OCI-LY1 (cell line): ENCODE data around the gene WWP2.

Experiments
- H2AFZ ChIP-seq: fragments of 200-600 bp; sonication (generic), shearing (Covaris generic); 2 replicates; pipeline ENCODE4 v1.6.0; 2014; ENCODE audit warnings: antibody characterized with exemption, mild to moderate bottlenecking, low read length
- H3F3A ChIP-seq: fragments of 200-600 bp; sonication (generic), shearing (Covaris generic); 2 replicates; pipeline ENCODE4 v1.6.0; 2014; ENCODE audit warnings: mild to moderate bottlenecking, antibody characterized with exemption, low read length, moderate library complexity; ENCODE audit not compliant: insufficient read depth
- H3K27ac ChIP-seq: fragments of 200-600 bp; sonication (generic); 2 replicates; pipeline ENCODE4 v1.5.1; 2014; ENCODE audit warnings: low read length, mixed run types, mild to moderate bottlenecking, low read depth; ENCODE audit not compliant: poor library complexity, severe bottlenecking
- H3K27me3 ChIP-seq: fragments of 200-600 bp; sonication (generic); 2 replicates; pipeline ENCODE4 v1.6.0; 2014; ENCODE audit warnings: antibody characterized with exemption, mild to moderate bottlenecking, low read length, moderate library complexity; ENCODE audit not compliant: insufficient read depth
- H3K36me3 ChIP-seq: fragments of 200-600 bp; sonication (generic); 2 replicates; pipeline ENCODE4 v1.6.1; 2014; ENCODE audit warnings: mild to moderate bottlenecking, antibody characterized with exemption, low read length, moderate library complexity, mixed read lengths; ENCODE audit not compliant: insufficient read depth
- H3K4me1 ChIP-seq: fragments of 200-600 bp; sonication (generic); 2 replicates; pipeline ENCODE4 v1.5.1; 2014; ENCODE audit warnings: mild to moderate bottlenecking, low read length, moderate library complexity; ENCODE audit not compliant: insufficient read depth, severe bottlenecking
- H3K4me2 ChIP-seq: fragments of 200-600 bp; sonication (generic), shearing (Covaris generic); 2 replicates; pipeline ENCODE4 v1.6.1; 2014; ENCODE audit warnings: low read length
- H3K4me3 ChIP-seq: fragments of 200-600 bp; sonication (generic); 2 replicates; pipeline ENCODE4 v1.5.1; 2014; ENCODE audit warnings: low read length, low read depth, mild to moderate bottlenecking, mixed read lengths; ENCODE audit not compliant: poor library complexity, severe bottlenecking
- H3K79me2 ChIP-seq: fragments of 200-600 bp; shearing (Covaris generic); 2 replicates; pipeline ENCODE4 v1.6.1; 2016; ENCODE audit warnings: mixed run types, low read length, mixed read lengths; ENCODE audit not compliant: insufficient read depth
- H3K9ac ChIP-seq: fragments of 200-600 bp; sonication (generic), shearing (Covaris generic); 2 replicates; pipeline ENCODE4 v1.6.1; 2014; ENCODE audit warnings: mild to moderate bottlenecking, low read length, mixed read lengths
- H3K9me2 ChIP-seq: fragments of 200-600 bp; sonication (generic), shearing (Covaris generic); 2 replicates; pipeline ENCODE4 v1.6.1; 2014; ENCODE audit warnings: low read depth, mild to moderate bottlenecking, low read length, mixed read lengths
- H3K9me3 ChIP-seq: fragments of 200-600 bp; shearing (Covaris generic); 2 replicates; pipeline ENCODE4 v1.6.1; 2014; ENCODE audit warnings: low read length, mixed read lengths
- H4K20me1 ChIP-seq: fragments of 200-600 bp; sonication (generic), shearing (Covaris generic); 2 replicates; pipeline ENCODE4 v1.6.0; 2016; ENCODE audit warnings: mild to moderate bottlenecking, low read length; ENCODE audit not compliant: insufficient read depth
- CTCF ChIP-seq: fragments of 200-600 bp; sonication (generic), shearing (Covaris generic); IDR thresholded peaks from 2 replicates; pipeline ENCODE4 v1.5.1; 2017; ENCODE audit warnings: mild to moderate bottlenecking, antibody characterized with exemption, low read length, moderate library complexity, mixed read lengths
- EZH2 ChIP-seq: fragments of 200-600 bp; sonication (generic), shearing (Covaris generic); IDR thresholded peaks from 2 replicates; pipeline ENCODE4 v1.8.0; 2017; ENCODE audit warnings: borderline replicate concordance, mixed run types, mild to moderate bottlenecking, antibody characterized with exemption, low read length, moderate library complexity, mixed read lengths

WWP2 gene

DNA sequence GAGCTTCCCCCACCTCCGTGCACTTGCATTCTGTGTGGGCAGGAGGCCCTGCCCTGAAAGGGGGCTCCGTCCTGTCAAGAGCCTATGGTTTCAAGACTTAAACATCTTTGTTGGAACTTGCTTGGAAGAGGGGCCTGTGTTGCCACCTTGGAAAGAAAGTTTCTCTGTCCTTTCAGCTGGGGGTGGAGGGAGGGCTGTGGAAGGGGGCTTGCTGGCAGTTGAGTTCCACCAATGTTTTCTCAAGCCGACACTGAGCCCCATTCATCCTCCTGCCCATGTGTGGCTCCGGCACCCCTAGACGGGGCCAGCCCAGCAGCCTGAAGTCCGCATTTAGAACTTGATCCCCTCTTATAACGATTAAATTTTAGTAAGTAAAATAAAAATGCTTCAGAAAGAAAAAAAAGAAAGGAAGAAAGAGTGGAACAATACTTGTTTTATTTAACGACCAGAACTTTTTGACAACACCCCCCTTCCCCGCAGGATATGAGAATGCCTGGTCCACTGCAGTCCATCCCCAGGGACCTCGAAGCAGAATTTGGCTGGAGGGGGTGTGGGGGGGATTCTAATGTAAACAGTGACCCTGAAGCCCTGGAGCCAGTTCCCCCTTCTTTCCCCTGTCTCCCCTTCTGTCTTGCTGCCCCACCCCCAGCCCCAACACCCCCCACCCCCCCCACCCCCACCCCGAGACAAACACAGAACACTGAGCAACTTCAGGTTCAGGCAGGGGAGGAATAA lies 162.1 kb downstream of the WWP2 start:
- TF ChIP-seq EZH2 (no peak), CTCF (no peak)
- no peaks in the 10 kb centered on the region for H3F3A ChIP-seq
- no peak overlapping the region for H3K4me2 ChIP-seq
- H3K9me3 ChIP-seq: no peaks in the 10 kb centered on the region
- H3K4me1 ChIP-seq: no peaks in the 10 kb centered on the region
- H3K27me3 ChIP-seq: no peaks in the 10 kb centered on the region
- H3K9me2 ChIP-seq: no peaks in the 10 kb centered on the region
- no peak overlapping the region for H3K4me3 ChIP-seq
- H3K27ac ChIP-seq: no peak overlapping the region
- no peaks in the 10 kb centered on the region for H3K79me2 ChIP-seq
- no peak overlapping the region for H3K9ac ChIP-seq
- H2AFZ ChIP-seq: no peak overlapping the region
- H4K20me1 ChIP-seq: no peaks in the 10 kb centered on the region
- no peaks in the 10 kb centered on the region for H3K36me3 ChIP-seq

DNA sequence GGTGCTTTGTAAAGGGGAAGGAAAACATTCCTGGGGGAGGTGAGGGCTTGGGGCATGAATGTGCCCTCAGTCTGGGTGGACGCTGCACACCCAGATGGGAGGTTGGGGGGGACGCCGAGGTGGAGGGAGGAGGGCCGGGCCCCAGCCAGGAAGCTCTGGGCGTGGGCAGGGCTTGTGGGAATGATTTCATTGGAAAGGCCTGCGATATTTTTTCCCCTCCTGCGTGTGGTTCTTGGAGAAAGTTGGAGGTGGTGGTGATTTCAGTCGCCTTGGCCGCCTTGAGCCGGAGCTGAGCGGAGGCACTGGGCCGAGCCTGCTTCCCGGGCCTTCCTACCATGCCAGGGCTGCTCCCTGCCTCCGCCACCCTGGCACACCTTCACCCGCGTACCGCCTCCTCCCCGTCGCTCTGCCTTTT lies 162.7 kb downstream of the WWP2 start:
- Histone ChIP-seq H3K9ac (no peak overlapping the region), H3F3A (no peaks in the 10 kb centered on the region), H3K36me3 (no peaks in the 10 kb centered on the region; the same call in 1 of the 2 replicates), H2AFZ (no peak overlapping the region), H3K9me2 (no peaks in the 10 kb centered on the region), H3K4me3 (no peak overlapping the region), H3K4me2 (no peak overlapping the region), H4K20me1 (no peaks in the 10 kb centered on the region), H3K9me3 (no peaks in the 10 kb centered on the region), H3K4me1 (no peaks in the 10 kb centered on the region), H3K27me3 (no peaks in the 10 kb centered on the region), H3K27ac (no peak overlapping the region), H3K79me2 (no peaks in the 10 kb centered on the region)
- no peak for TF ChIP-seq EZH2
- no peak for TF ChIP-seq CTCF

DNA sequence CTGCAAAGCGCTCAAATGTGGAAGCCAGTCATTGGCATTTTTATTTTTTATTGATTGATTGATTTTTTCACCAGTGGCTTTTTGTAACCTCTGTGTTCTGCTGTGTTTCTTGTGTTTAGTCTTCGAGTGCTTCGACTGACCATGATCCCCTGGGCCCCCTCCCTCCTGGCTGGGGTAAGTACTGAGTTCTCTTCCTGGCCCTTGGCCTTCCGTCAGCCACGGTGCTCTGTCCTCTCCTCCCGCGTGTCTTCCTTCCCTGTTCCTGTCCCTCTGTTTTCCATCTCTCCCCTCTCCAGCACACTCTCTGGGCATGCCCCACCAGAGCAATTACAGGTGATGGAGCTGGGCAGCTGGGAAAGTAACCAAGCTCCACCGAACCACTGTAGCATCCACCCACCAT lies 163.2 kb downstream of the WWP2 start:
- H3K4me3 ChIP-seq: no peak overlapping the region
- no peaks in the 10 kb centered on the region for H3K4me1 ChIP-seq
- H3F3A ChIP-seq: no peaks in the 10 kb centered on the region
- H3K9ac ChIP-seq: no peak overlapping the region
- no peaks in the 10 kb centered on the region for H3K79me2 ChIP-seq
- H4K20me1 ChIP-seq: no peaks in the 10 kb centered on the region
- no peak for TF ChIP-seq EZH2
- TF ChIP-seq CTCF: no peak
- no peak overlapping the region for H3K27ac ChIP-seq
- no peaks in the 10 kb centered on the region for H3K9me3 ChIP-seq
- no peaks in the 10 kb centered on the region for H3K27me3 ChIP-seq
- H2AFZ ChIP-seq: no peak overlapping the region
- H3K36me3 ChIP-seq: no peaks in the 10 kb centered on the region; the same call in 1 of the 2 replicates
- H3K4me2 ChIP-seq: no peak overlapping the region
- H3K9me2 ChIP-seq: no peaks in the 10 kb centered on the region
